MM.1S (cell line): ENCODE results near the gene ATP9A.

Experiments
- EZH2 ChIP-seq: fragments of 300-600 bp; sonication (generic); optimal IDR thresholded peaks from 2 replicates; pipeline ENCODE3; 2017; ENCODE audit warnings: low read depth, mild to moderate bottlenecking, antibody characterized with exemption, low read length, mixed read lengths
- EZH2phosphoT487 ChIP-seq: fragments of 300-600 bp; sonication (generic); IDR thresholded peaks from 2 replicates; pipeline ENCODE4 v1.6.1; 2018; ENCODE audit warnings: antibody characterized with exemption, low read length
- TF ChIP-seq, protein P1 (sequence below): fragments of 300-600 bp; sonication (generic); IDR thresholded peaks from 2 replicates; pipeline ENCODE4 v1.5.1; 2016; ENCODE audit warnings: antibody characterized with exemption, low read length, mixed read lengths

GRCh38 chr20:51750770-51751388 lies 17.3 kb downstream of the ATP9A start:
- TF ChIP-seq EZH2 (no peak), EZH2phosphoT487 (no peak)
- TF ChIP-seq, protein P1, sequence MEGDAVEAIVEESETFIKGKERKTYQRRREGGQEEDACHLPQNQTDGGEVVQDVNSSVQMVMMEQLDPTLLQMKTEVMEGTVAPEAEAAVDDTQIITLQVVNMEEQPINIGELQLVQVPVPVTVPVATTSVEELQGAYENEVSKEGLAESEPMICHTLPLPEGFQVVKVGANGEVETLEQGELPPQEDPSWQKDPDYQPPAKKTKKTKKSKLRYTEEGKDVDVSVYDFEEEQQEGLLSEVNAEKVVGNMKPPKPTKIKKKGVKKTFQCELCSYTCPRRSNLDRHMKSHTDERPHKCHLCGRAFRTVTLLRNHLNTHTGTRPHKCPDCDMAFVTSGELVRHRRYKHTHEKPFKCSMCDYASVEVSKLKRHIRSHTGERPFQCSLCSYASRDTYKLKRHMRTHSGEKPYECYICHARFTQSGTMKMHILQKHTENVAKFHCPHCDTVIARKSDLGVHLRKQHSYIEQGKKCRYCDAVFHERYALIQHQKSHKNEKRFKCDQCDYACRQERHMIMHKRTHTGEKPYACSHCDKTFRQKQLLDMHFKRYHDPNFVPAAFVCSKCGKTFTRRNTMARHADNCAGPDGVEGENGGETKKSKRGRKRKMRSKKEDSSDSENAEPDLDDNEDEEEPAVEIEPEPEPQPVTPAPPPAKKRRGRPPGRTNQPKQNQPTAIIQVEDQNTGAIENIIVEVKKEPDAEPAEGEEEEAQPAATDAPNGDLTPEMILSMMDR: no peak
